ENCODE measurements around the gene ACVRL1. TPM values are rescaled to one million over a fixed set of nuclear protein-coding genes. Genes with fewer than 3 reads are reported as not detected.

Gene ACVRL1
- total RNA-seq, 1 donor from 2014 or later, result 933 TPM

GRCh38 chr12:51932218-51933076 is 25.1 kb downstream of the ACVRL1 start:
- no peak for DNase-seq (ENCODE audit: extremely low read depth, low read depth, low spot score)

- no peak for DNase-seq (ENCODE audit: extremely low read depth, low read depth, low spot score)
These were observed 26.8 kb downstream of the ACVRL1 start for GRCh38 chr12:51934080-51934479.

GRCh38 chr12:51937926-51938325 is 30.6 kb downstream of the ACVRL1 start:
- no peak for DNase-seq (ENCODE audit: extremely low read depth, low read depth, low spot score)

- no peak for DNase-seq (ENCODE audit: extremely low read depth, low read depth, low spot score)
These were observed 31.4 kb downstream of the ACVRL1 start for GRCh38 chr12:51938726-51939125.

- DNase-seq (ENCODE audit: extremely low read depth, low read depth, low spot score), result no peak
These were observed 33.8 kb downstream of the ACVRL1 start for GRCh38 chr12:51941011-51941581.

GRCh38 chr12:51941604-51942003 is 34.3 kb downstream of the ACVRL1 start:
- no peak for DNase-seq (ENCODE audit: extremely low read depth, low read depth, low spot score)

GRCh38 chr12:51942056-51942455 is 34.8 kb downstream of the ACVRL1 start:
- no peak for DNase-seq (ENCODE audit: extremely low read depth, low read depth, low spot score)

- DNase-seq (ENCODE audit: extremely low read depth, low read depth, low spot score), result no peak
These were observed 35.2 kb downstream of the ACVRL1 start for GRCh38 chr12:51942501-51943000.

- no peak for DNase-seq (ENCODE audit: extremely low read depth, low read depth, low spot score)
These were observed 36.0 kb downstream of the ACVRL1 start for GRCh38 chr12:51943346-51943745.

GRCh38 chr12:51944608-51945233 is 37.4 kb downstream of the ACVRL1 start:
- no peak for DNase-seq (ENCODE audit: extremely low read depth, low read depth, low spot score)

- DNase-seq (ENCODE audit: extremely low read depth, low read depth, low spot score), result no peak
These were observed 40.1 kb downstream of the ACVRL1 start for GRCh38 chr12:51947246-51947996.

- no peak for DNase-seq (ENCODE audit: extremely low read depth, low read depth, low spot score)
These were observed 40.8 kb downstream of the ACVRL1 start for GRCh38 chr12:51948066-51948465.

GRCh38 chr12:51949342-51950030 is 42.2 kb downstream of the ACVRL1 start:
- DNase-seq (ENCODE audit: extremely low read depth, low read depth, low spot score), result no peak

GRCh38 chr12:51950682-51951198 is 43.4 kb downstream of the ACVRL1 start:
- DNase-seq (ENCODE audit: extremely low read depth, low read depth, low spot score), result no peak

- DNase-seq (ENCODE audit: extremely low read depth, low read depth, low spot score), result peak; percentile 39
These were observed 44.0 kb downstream of the ACVRL1 start, which contains the start of gene ACVR1B for GRCh38 chr12:51951199-51951842. TSS of gene ACVR1B (plus strand) at chr12:51951699. CDS start at chr12:51951744, 45 bp downstream.

GRCh38 chr12:51951843-51952722 is 44.8 kb downstream of the ACVRL1 start:
- no peak for DNase-seq (ENCODE audit: extremely low read depth, low read depth, low spot score)

- no peak for DNase-seq (ENCODE audit: extremely low read depth, low read depth, low spot score)
These were observed 45.8 kb downstream of the ACVRL1 start for GRCh38 chr12:51953089-51953488.

- DNase-seq (ENCODE audit: extremely low read depth, low read depth, low spot score), result no peak
These were observed 46.6 kb downstream of the ACVRL1 start for GRCh38 chr12:51953864-51954263.

Measured in glomerular endothelial cell (primary cell).